C4-2B (cell line): ENCODE measurements around the gene SYNE2.
"Not testable (repeated sequence)": the region's sequence is repeated elsewhere in the genome, so short reads cannot be mapped to it uniquely, and the experiment has no call there.

Source experiments
- H3K27ac ChIP-seq: fragments of 450-650 bp; 2 replicates; pipeline ENCODE4 v1.5.1; 2017
- CTCF ChIP-seq: fragments of 450-650 bp; conservative IDR thresholded peaks from 2 replicates; pipeline ENCODE4 v1.5.1; 2017; ENCODE audit warnings: mild to moderate bottlenecking
- ZFX ChIP-seq: fragments of 450-650 bp; IDR thresholded peaks from 2 replicates; pipeline ENCODE4 v1.6.1; 2017

Gene SYNE2

GRCh38 chr14:64176330-64176729 lies 323.5 kb downstream of the SYNE2 start:
- H3K27ac ChIP-seq: no peak overlapping the region
- TF ChIP-seq CTCF (no peak), ZFX (no peak)

GRCh38 chr14:64178814-64179213 lies 326.0 kb downstream of the SYNE2 start:
- no peak overlapping the region for H3K27ac ChIP-seq
- TF ChIP-seq CTCF: no peak
- no peak for TF ChIP-seq ZFX

GRCh38 chr14:64182908-64183307 lies 330.1 kb downstream of the SYNE2 start:
- not testable (repeated sequence) for H3K27ac ChIP-seq

GRCh38 chr14:64184103-64184729 lies 331.4 kb downstream of the SYNE2 start:
- no peak overlapping the region for H3K27ac ChIP-seq
- no peak for TF ChIP-seq CTCF
- no peak for TF ChIP-seq ZFX

- TF ChIP-seq ZFX (no peak), CTCF (no peak)
- H3K27ac ChIP-seq: no peak overlapping the region
Observed at GRCh38 chr14:64185184-64185583, 332.4 kb downstream of the SYNE2 start.

- TF ChIP-seq CTCF (no peak), ZFX (no peak)
- H3K27ac ChIP-seq: no peak overlapping the region
Observed at GRCh38 chr14:64186231-64187129, 333.7 kb downstream of the SYNE2 start.

GRCh38 chr14:64187331-64187730 lies 334.5 kb downstream of the SYNE2 start:
- H3K27ac ChIP-seq: no peak overlapping the region
- TF ChIP-seq ZFX (no peak), CTCF (no peak)
